ENCODE results near the gene PHLPP1.

DNA sequence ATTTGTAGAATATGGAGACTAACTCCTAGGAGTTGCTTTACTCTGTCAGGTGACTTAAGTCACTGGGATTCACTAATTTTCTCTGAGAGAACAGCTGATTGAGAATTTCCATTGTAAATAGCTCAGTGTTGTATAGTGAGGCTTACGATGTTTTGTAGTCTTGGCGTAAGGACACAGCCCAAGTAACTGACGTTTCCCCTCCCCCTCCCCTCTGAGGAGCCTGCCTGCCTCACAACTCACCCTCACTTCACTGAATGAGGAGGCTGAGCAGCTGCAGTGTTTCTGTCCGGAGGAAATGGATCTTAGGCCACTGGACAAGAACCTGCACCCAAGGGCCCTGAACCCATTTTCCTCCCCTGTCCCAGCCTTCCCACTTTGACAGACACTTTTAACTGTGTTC is 264.6 kb downstream of the PHLPP1 start:
- no peak for TF ChIP-seq EP300 (IDR thresholded peaks at IDR 0.05)
- TF ChIP-seq, protein P1, sequence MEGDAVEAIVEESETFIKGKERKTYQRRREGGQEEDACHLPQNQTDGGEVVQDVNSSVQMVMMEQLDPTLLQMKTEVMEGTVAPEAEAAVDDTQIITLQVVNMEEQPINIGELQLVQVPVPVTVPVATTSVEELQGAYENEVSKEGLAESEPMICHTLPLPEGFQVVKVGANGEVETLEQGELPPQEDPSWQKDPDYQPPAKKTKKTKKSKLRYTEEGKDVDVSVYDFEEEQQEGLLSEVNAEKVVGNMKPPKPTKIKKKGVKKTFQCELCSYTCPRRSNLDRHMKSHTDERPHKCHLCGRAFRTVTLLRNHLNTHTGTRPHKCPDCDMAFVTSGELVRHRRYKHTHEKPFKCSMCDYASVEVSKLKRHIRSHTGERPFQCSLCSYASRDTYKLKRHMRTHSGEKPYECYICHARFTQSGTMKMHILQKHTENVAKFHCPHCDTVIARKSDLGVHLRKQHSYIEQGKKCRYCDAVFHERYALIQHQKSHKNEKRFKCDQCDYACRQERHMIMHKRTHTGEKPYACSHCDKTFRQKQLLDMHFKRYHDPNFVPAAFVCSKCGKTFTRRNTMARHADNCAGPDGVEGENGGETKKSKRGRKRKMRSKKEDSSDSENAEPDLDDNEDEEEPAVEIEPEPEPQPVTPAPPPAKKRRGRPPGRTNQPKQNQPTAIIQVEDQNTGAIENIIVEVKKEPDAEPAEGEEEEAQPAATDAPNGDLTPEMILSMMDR (IDR thresholded peaks at IDR 0.05), result no peak

Data from upper lobe of left lung (tissue), 4 donors.